DND-41 (cell line): ENCODE data around the gene OR1Q1.

ENCODE experiments used
- ATAC-seq: fragments of 200-7000 bp; cut with Tn5 transposase; 3 replicates; pipeline ENCODE4 v1.9.1; 2021; ENCODE audit warnings: low read depth; ENCODE audit not compliant: insufficient read depth
- DNase-seq: peaks from one replicate; pipeline ENCODE4 v3.0.0-alpha.2; 2020
- H2AFZ ChIP-seq: 2 replicates; pipeline ENCODE4 v1.6.0; 2012; ENCODE audit warnings: low read depth, low read length
- H3K27ac ChIP-seq: 2 replicates; pipeline ENCODE4 v1.5.1; 2012; ENCODE audit warnings: low read length, inconsistent platforms
- H3K27me3 ChIP-seq: fragments of 200-600 bp; sonication (generic); 2 replicates; pipeline ENCODE4 v1.6.0; 2012; ENCODE audit warnings: low read length, mild to moderate bottlenecking, inconsistent platforms; ENCODE audit not compliant: insufficient read depth, poor library complexity
- H3K36me3 ChIP-seq: 2 replicates; pipeline ENCODE4 v1.5.1; 2012; ENCODE audit warnings: low read length, inconsistent platforms; ENCODE audit not compliant: insufficient read depth
- H3K4me1 ChIP-seq: 2 replicates; pipeline ENCODE4 v1.5.1; 2012; ENCODE audit warnings: mild to moderate bottlenecking, low read length; ENCODE audit not compliant: insufficient read depth
- H3K4me2 ChIP-seq: 2 replicates; pipeline ENCODE4 v1.6.0; 2012; ENCODE audit warnings: mild to moderate bottlenecking, moderate library complexity, low read length, inconsistent platforms; ENCODE audit not compliant: insufficient read depth
- H3K4me3 ChIP-seq, 2 experiments: fragments of 200-600 bp in 1 of 2; shearing (Covaris generic) in 1 of 2; 2 replicates each; pipeline ENCODE4 v1.5.1; 2012 to 2016; ENCODE audit warnings: inconsistent platforms in 2 of 2, low read length in 2 of 2, mild to moderate bottlenecking in 2 of 2, low read depth in 1 of 2, moderate library complexity in 1 of 2
- H3K79me2 ChIP-seq: 2 replicates; pipeline ENCODE4 v1.6.0; 2012; ENCODE audit warnings: low read length, inconsistent platforms; ENCODE audit not compliant: insufficient read depth
- H3K9ac ChIP-seq: 2 replicates; pipeline ENCODE4 v1.6.0; 2012; ENCODE audit warnings: low read depth, mild to moderate bottlenecking, inconsistent platforms, low read length, moderate library complexity
- H3K9me3 ChIP-seq: 2 replicates; pipeline ENCODE4 v1.5.1; 2012; ENCODE audit warnings: low read length, moderate library complexity, mild to moderate bottlenecking, inconsistent platforms; ENCODE audit not compliant: insufficient read depth, severe bottlenecking
- H4K20me1 ChIP-seq: 2 replicates; pipeline ENCODE4 v1.6.0; 2012; ENCODE audit warnings: low read length; ENCODE audit not compliant: insufficient read depth
- CTCF ChIP-seq: IDR thresholded peaks from 2 replicates; pipeline ENCODE4 v1.5.1; 2012; ENCODE audit warnings: borderline replicate concordance, low read length, moderate library complexity, mild to moderate bottlenecking; ENCODE audit not compliant: poor library complexity, severe bottlenecking; ENCODE audit errors: extremely low read depth
- EZH2 ChIP-seq: IDR thresholded peaks from 3 replicates; pipeline ENCODE4 v1.6.1; 2012; ENCODE audit warnings: borderline replicate concordance, low read depth, mild to moderate bottlenecking, moderate library complexity, low read length, inconsistent platforms; ENCODE audit not compliant: severe bottlenecking

OR1Q1 gene

GRCh38 chr9:122614362-122614761 is at the start of gene OR1Q1:
Gene OR1Q1 (plus strand): TSS chr9:122614738. CDS start chr9:122614738, 0 bp downstream.
- DNase-seq (no peak), ATAC-seq (no peak)
- Histone ChIP-seq H2AFZ (no peak within 1 kb of the TSS), H3K27ac (no peak within 1 kb of the TSS), H4K20me1 (no peaks in the 10 kb centered on the region), H3K4me3 (no peak within 1 kb of the TSS), H3K9ac (no peak within 1 kb of the TSS), H3K4me1 (no peaks in the 10 kb centered on the region), H3K36me3 (no peaks in the 10 kb centered on the region), H3K79me2 (no peaks in the 10 kb centered on the region), H3K4me2 (no peak within 1 kb of the TSS), H3K9me3 (no peaks in the 10 kb centered on the region), H3K27me3 (no peaks in the 10 kb centered on the region)
- TF ChIP-seq EZH2, result no peak
- TF ChIP-seq CTCF, result no peak

GRCh38 chr9:122567901-122568300 is 46.6 kb upstream of the OR1Q1 start:
- no peak overlapping the region for H2AFZ ChIP-seq
- no peak overlapping the region for H3K9ac ChIP-seq
- ATAC-seq, result no peak
- H3K4me3 ChIP-seq, result no peak overlapping the region
- no peaks in the 10 kb centered on the region for H4K20me1 ChIP-seq
- H3K9me3 ChIP-seq, result no peaks in the 10 kb centered on the region
- no peaks in the 10 kb centered on the region for H3K36me3 ChIP-seq
- no peaks in the 10 kb centered on the region for H3K4me1 ChIP-seq
- no peak overlapping the region for H3K4me2 ChIP-seq
- H3K27me3 ChIP-seq, result no peaks in the 10 kb centered on the region
- no peak overlapping the region for H3K27ac ChIP-seq
- no peaks in the 10 kb centered on the region for H3K79me2 ChIP-seq
- TF ChIP-seq EZH2 (no peak), CTCF (no peak)
- DNase-seq, result no peak

GRCh38 chr9:122572456-122572855 is 42.1 kb upstream of the OR1Q1 start:
- H3K9me3 ChIP-seq, result no peaks in the 10 kb centered on the region
- H3K79me2 ChIP-seq, result no peaks in the 10 kb centered on the region
- H3K36me3 ChIP-seq, result no peaks in the 10 kb centered on the region
- H2AFZ ChIP-seq, result no peak overlapping the region
- DNase-seq (no peak), ATAC-seq (no peak)
- H3K4me1 ChIP-seq, result no peaks in the 10 kb centered on the region
- TF ChIP-seq CTCF, result no peak
- TF ChIP-seq EZH2, result no peak
- H3K27ac ChIP-seq, result no peak overlapping the region
- no peak overlapping the region for H3K4me2 ChIP-seq
- H3K9ac ChIP-seq, result no peak overlapping the region
- H4K20me1 ChIP-seq, result no peaks in the 10 kb centered on the region
- H3K27me3 ChIP-seq, result no peaks in the 10 kb centered on the region
- no peak overlapping the region for H3K4me3 ChIP-seq

- no peaks in the 10 kb centered on the region for H4K20me1 ChIP-seq
- TF ChIP-seq CTCF (no peak), EZH2 (no peak)
- H3K27ac ChIP-seq, result no peak overlapping the region
- H3K9me3 ChIP-seq, result no peaks in the 10 kb centered on the region
- H3K4me2 ChIP-seq, result no peak overlapping the region
- H3K27me3 ChIP-seq, result no peaks in the 10 kb centered on the region
- H3K36me3 ChIP-seq, result no peaks in the 10 kb centered on the region
- H2AFZ ChIP-seq, result no peak overlapping the region
- no peaks in the 10 kb centered on the region for H3K79me2 ChIP-seq
- no peaks in the 10 kb centered on the region for H3K4me1 ChIP-seq
- H3K4me3 ChIP-seq, result no peak overlapping the region
- DNase-seq, result no peak
- ATAC-seq, result no peak
- no peak overlapping the region for H3K9ac ChIP-seq
Observed at GRCh38 chr9:122579874-122580273, 34.7 kb upstream of the OR1Q1 start.
